ENCODE data around the gene PODXL.

PODXL gene

GRCh38 chr7:131456338-131456737, 100.1 kb downstream of the PODXL start:
- TF ChIP-seq TAF1 (IDR thresholded peaks at IDR 0.05; ENCODE audit: low read depth) (no peak), MAX (IDR thresholded peaks at IDR 0.05) (no peak), CEBPB (IDR thresholded peaks at IDR 0.05) (no peak), ZBTB7A (IDR thresholded peaks at IDR 0.05; ENCODE audit: low read depth) (no peak), RAD21 (IDR thresholded peaks at IDR 0.05; ENCODE audit: low read depth) (no peak), EGR1 (IDR thresholded peaks at IDR 0.05) (no peak), FOXM1 (IDR thresholded peaks at IDR 0.05; ENCODE audit: borderline replicate concordance, low read depth) (no peak), TCF12 (IDR thresholded peaks at IDR 0.05; ENCODE audit: low read depth) (no peak), TEAD4 (IDR thresholded peaks at IDR 0.05) (no peak), EP300 (IDR thresholded peaks at IDR 0.05; ENCODE audit: borderline replicate concordance) (no peak), YY1 (IDR thresholded peaks at IDR 0.05; ENCODE audit: low read depth) (no peak)

- TF ChIP-seq YY1 (IDR thresholded peaks at IDR 0.05; ENCODE audit: low read depth), result no peak
- no peak for TF ChIP-seq TCF12 (IDR thresholded peaks at IDR 0.05; ENCODE audit: low read depth)
- no peak for TF ChIP-seq RAD21 (IDR thresholded peaks at IDR 0.05; ENCODE audit: low read depth)
- no peak for TF ChIP-seq TAF1 (IDR thresholded peaks at IDR 0.05; ENCODE audit: low read depth)
- TF ChIP-seq USF1 (IDR thresholded peaks at IDR 0.05), result no peak
- no peak for TF ChIP-seq FOXM1 (IDR thresholded peaks at IDR 0.05; ENCODE audit: borderline replicate concordance, low read depth)
- TF ChIP-seq NFIC (IDR thresholded peaks at IDR 0.05), result no peak
- no peak for TF ChIP-seq MAX (IDR thresholded peaks at IDR 0.05)
These were observed 100.9 kb downstream of the PODXL start for GRCh38 chr7:131455546-131455945.

GRCh38 chr7:131455001-131455400, 101.4 kb downstream of the PODXL start:
- TF ChIP-seq FOXM1 (IDR thresholded peaks at IDR 0.05; ENCODE audit: borderline replicate concordance, low read depth), result no peak
- TF ChIP-seq MAX (IDR thresholded peaks at IDR 0.05), result no peak
- no peak for TF ChIP-seq ZBTB7A (IDR thresholded peaks at IDR 0.05; ENCODE audit: low read depth)
- TF ChIP-seq CEBPB (IDR thresholded peaks at IDR 0.05), result no peak
- no peak for TF ChIP-seq YY1 (IDR thresholded peaks at IDR 0.05; ENCODE audit: low read depth)
- TF ChIP-seq EP300 (IDR thresholded peaks at IDR 0.05; ENCODE audit: borderline replicate concordance), result no peak

- no peak for TF ChIP-seq TCF12 (IDR thresholded peaks at IDR 0.05; ENCODE audit: low read depth)
- no peak for TF ChIP-seq CREB1 (IDR thresholded peaks at IDR 0.05; ENCODE audit: low read depth)
- no peak for TF ChIP-seq ZBTB7A (IDR thresholded peaks at IDR 0.05; ENCODE audit: low read depth)
- TF ChIP-seq EP300 (IDR thresholded peaks at IDR 0.05; ENCODE audit: borderline replicate concordance), result no peak
These were observed 101.9 kb downstream of the PODXL start for GRCh38 chr7:131454498-131454897.

Measured in Ishikawa (cell line).